Gastroesophageal sphincter (tissue), 4 donors: ENCODE results near the gene BAHCC1. TPM values are rescaled to one million over a fixed set of nuclear protein-coding genes. Genes with fewer than 3 reads are reported as not detected.
A peak's percentile ranks its signal among the peaks of the same experiment; 100 is the strongest.

Source experiments
- ATAC-seq: fragments of 150-250 bp; one replicate; pipeline ENCODE4 v1.9.1; 2016; ENCODE audit warnings: mild to moderate bottlenecking, moderate library complexity
- H3K27ac ChIP-seq, 4 donors: fragments of 200-600 bp; sonication (generic) in 3 of 4; 1 replicate in 3 of 4; 2 replicates in 1 of 4; pipeline ENCODE4 v1.5.1; 2016 to 2019
- H3K27me3 ChIP-seq: fragments of 200-600 bp; sonication (generic); one replicate; pipeline ENCODE4 v1.5.1; 2019
- H3K36me3 ChIP-seq, 2 donors: fragments of 200-600 bp; sonication (generic); one replicate each; pipeline ENCODE4 v1.5.1; 2019; ENCODE audit warnings: control low read depth in 1 of 2
- H3K4me1 ChIP-seq, 3 donors: fragments of 200-600 bp; sonication (generic); 1 replicate in 2 of 3; 2 replicates in 1 of 3; pipeline ENCODE4 v1.5.1; 2016 to 2019; ENCODE audit warnings: control low read depth in 2 of 3
- H3K4me3 ChIP-seq, 2 donors: fragments of 200-600 bp; sonication (generic); one replicate each; pipeline ENCODE4 v1.5.1; 2019; ENCODE audit warnings: mild to moderate bottlenecking in 1 of 2, moderate library complexity in 1 of 2
- H3K9me3 ChIP-seq, 3 donors: fragments of 200-600 bp; sonication (generic); one replicate each; pipeline ENCODE4 v1.5.1; 2017 to 2019; ENCODE audit warnings: control low read depth in 2 of 3
- EP300 ChIP-seq: sonication (generic); formaldehyde crosslinking; IDR thresholded peaks from one replicate; pipeline ENCODE4 v1.6.1; 2017; ENCODE audit warnings: antibody characterized with exemption, mild to moderate bottlenecking
- POLR2A ChIP-seq, 2 donors: fragments of 450-650 bp; IDR thresholded peaks; one replicate each; pipeline ENCODE4 v1.6.1; 2017; ENCODE audit warnings: antibody characterized with exemption in 2 of 2, mild to moderate bottlenecking in 2 of 2, moderate library complexity in 1 of 2
- POLR2AphosphoS5 ChIP-seq: sonication (generic); formaldehyde crosslinking; IDR thresholded peaks from one replicate; pipeline ENCODE4 v1.6.1; 2017; ENCODE audit warnings: antibody characterized with exemption
- WGBS, 2 donors: methylation state at CpG; one replicate each; pipeline ENCODE4 v1.1.5; 2018; ENCODE audit warnings: low coverage in 1 of 2; 5-methylcytosine and 5-hydroxymethylcytosine counted together
- total RNA-seq, 4 donors: library from RNA; depleted of rRNA; stranded (reverse); fragments of >200 nt; gene quantifications; one replicate each; pipeline ENCODE4 v1.1.0, GENCODE V29; 2016
- TF ChIP-seq, protein P1 (sequence below), 4 experiments: fragments of 200-600 bp in 2 of 4; fragments of 450-650 bp in 2 of 4; sonication (generic) in 1 of 4; IDR thresholded peaks; one replicate each; pipeline ENCODE4 v1.5.1; 2017 to 2019; ENCODE audit warnings: antibody characterized with exemption in 4 of 4, mild to moderate bottlenecking in 2 of 4, moderate library complexity in 2 of 4

Gene BAHCC1
- total RNA-seq, 4 donors from 2014 or later = 17.5 to 34.3 (median 19.5) TPM

DNA sequence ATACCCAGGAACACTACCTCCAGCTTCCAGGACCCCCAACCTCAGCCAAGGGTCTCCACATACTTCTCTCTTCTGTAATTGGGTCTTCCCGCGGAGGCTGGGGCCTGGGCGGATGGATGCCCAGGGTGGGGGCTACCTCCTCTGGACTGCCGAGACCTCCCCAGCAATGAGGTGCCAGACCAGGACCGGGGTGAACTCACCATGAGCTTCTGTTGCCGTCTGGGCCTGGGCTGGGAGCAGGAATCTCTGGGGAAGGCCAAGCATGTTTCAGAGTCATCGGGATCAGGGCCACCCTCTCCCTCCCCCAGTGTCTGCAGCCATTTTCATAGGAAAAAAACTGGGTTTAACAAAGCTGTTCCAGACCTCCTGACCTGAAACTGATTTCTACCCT, 10.3 kb upstream of the BAHCC1 start:
- Histone ChIP-seq H3K4me1 (peaks cover 0 to 46% (median 26%) of the 10 kb centered on the region in 3 donors), H3K4me3 (no peak overlapping the region), H3K36me3 (no peaks in the 10 kb centered on the region), H3K27me3 (no peaks in the 10 kb centered on the region), H3K9me3 (no peaks in the 10 kb centered on the region), H3K27ac (peak overlapping the region in 3 of 4 donors; percentile 97 to 100 (median 99))
- no peak for ATAC-seq
- WGBS, 2 donors = 80 to 90% methylated on average over 1 to 2 of the region's 7 CpGs
- TF ChIP-seq EP300 (no peak), POLR2AphosphoS5 (no peak), POLR2A (IDR thresholded peaks at IDR 0.05) (no peak)
- TF ChIP-seq, protein P1, sequence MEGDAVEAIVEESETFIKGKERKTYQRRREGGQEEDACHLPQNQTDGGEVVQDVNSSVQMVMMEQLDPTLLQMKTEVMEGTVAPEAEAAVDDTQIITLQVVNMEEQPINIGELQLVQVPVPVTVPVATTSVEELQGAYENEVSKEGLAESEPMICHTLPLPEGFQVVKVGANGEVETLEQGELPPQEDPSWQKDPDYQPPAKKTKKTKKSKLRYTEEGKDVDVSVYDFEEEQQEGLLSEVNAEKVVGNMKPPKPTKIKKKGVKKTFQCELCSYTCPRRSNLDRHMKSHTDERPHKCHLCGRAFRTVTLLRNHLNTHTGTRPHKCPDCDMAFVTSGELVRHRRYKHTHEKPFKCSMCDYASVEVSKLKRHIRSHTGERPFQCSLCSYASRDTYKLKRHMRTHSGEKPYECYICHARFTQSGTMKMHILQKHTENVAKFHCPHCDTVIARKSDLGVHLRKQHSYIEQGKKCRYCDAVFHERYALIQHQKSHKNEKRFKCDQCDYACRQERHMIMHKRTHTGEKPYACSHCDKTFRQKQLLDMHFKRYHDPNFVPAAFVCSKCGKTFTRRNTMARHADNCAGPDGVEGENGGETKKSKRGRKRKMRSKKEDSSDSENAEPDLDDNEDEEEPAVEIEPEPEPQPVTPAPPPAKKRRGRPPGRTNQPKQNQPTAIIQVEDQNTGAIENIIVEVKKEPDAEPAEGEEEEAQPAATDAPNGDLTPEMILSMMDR (IDR thresholded peaks at IDR 0.05) = no peak

DNA sequence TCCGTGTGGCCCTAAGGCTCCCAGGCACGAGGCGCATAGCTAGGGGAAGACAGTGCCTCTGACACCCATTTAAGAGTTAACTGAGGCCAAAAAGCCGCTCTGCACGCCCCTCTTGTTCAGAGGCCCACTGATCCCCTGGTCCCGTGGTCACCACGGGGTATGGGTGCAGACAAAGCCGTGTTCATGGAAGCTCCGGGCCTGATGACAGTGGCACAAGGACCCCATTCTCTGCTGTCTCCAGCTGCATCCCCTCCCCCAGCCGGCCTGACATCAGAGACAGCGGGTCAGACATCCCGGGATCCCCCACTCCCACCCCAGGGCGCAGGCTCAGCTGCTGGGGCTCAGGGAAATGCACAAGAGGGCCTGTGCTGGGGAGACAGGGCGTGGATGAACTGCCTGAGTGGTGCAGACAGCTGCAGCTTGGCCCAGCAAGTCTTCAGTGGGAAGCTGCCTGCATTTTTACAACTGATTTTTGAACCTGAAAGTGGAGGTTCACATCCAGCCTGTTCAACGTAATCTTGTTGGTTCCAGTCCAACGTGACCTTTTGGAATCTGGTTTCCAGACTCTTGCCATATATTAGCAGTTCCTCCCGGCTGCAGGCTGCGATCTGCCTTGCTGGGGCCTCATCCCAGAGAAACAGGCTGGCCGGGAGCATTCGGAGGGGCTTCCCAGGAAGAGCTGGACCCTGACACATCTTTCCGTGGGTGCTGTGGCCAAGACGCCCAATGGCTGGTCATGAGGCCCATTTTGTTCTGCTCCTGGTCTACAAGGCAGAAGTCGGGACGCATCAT, 9.7 kb upstream of the BAHCC1 start:
- TF ChIP-seq POLR2A (IDR thresholded peaks at IDR 0.05) (no peak), EP300 (no peak), POLR2AphosphoS5 (no peak)
- TF ChIP-seq, protein P1 (IDR thresholded peaks at IDR 0.05) = no peak
- ATAC-seq = no peak
- peak overlapping the region in 1 of 2 donors; percentile 90 for H3K4me3 ChIP-seq
- H3K27ac ChIP-seq = peak overlapping the region in 3 of 4 donors; percentile 97 to 100 (median 99)
- 46 to 94% methylated on average over 3 of the region's 24 CpGs for WGBS, 2 donors
- no peaks in the 10 kb centered on the region for H3K27me3 ChIP-seq
- peaks cover 0 to 52% (median 26%) of the 10 kb centered on the region in 3 donors for H3K4me1 ChIP-seq
- H3K9me3 ChIP-seq = no peaks in the 10 kb centered on the region
- H3K36me3 ChIP-seq = no peaks in the 10 kb centered on the region

DNA sequence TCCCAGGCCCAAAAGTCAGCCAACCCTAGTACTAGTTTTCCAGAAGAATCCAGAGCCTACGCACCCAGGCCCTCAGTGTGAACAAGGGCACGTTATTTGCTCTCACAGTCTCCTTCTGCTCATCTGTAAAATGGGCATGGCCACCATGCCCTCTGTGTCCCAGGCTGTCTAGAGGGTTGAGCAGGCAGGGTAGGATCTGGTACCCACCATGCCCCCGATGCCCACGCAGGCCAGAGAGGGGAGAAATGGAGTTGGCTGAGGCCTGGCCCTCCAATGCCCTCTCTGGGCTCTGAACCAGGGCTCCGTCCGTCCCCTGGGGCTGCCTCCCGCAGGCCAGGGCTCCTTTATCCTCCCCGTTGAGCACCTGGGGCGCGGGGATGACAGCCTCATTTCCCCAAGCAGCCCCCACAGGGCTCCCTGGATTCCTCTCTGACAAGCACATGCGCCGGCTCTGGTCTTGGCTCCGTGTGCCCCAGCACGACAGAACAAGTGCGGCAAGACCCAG, 9.1 kb upstream of the BAHCC1 start:
- Histone ChIP-seq H3K36me3 (no peaks in the 10 kb centered on the region), H3K27me3 (no peaks in the 10 kb centered on the region), H3K27ac (peak overlapping the region; percentile 74 to 100 (median 98)), H3K9me3 (no peaks in the 10 kb centered on the region), H3K4me1 (peaks cover under 1 to 59% (median 30%) of the 10 kb centered on the region in 3 donors), H3K4me3 (peak overlapping the region; percentile 45 to 90)
- TF ChIP-seq POLR2AphosphoS5 = no peak
- TF ChIP-seq POLR2A (IDR thresholded peaks at IDR 0.05) = no peak
- TF ChIP-seq, protein P1 (IDR thresholded peaks at IDR 0.05) = no peak
- TF ChIP-seq EP300 = no peak
- WGBS, 2 donors = no CpG with 5 or more reads among the region's 15 CpGs
- ATAC-seq = no peak

DNA sequence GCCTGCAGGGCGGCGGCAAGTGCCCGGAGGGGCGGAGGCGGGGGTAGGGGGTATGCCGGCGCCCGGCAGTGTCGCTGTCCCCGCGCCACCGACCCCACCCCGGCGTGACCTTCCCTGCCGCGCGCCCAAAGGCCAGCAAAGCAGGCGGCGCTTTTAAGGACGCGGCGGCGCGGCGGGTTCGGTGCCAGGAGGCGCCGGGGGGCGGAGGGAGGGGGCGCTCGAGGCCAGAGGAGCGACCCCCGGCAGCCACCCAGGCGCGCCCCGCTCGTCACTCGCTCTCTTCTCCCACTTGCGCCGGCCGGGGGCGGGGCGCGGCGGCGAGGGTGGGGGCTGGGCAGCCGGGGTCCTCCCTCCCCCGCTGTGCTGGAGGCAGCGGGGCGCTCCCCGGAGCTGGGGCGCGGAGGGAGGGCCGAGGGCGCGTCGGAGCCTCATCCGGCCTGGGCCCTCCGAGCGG, 8.6 kb upstream of the BAHCC1 start:
- no peaks in the 10 kb centered on the region for H3K27me3 ChIP-seq
- ATAC-seq = peak; percentile 47
- peaks cover 2 to 64% (median 34%) of the 10 kb centered on the region in 3 donors for H3K4me1 ChIP-seq
- peak overlapping the region; percentile 45 to 90 for H3K4me3 ChIP-seq
- TF ChIP-seq EP300 (no peak), POLR2A (IDR thresholded peaks at IDR 0.05) (no peak), POLR2AphosphoS5 (no peak)
- TF ChIP-seq, protein P1 (IDR thresholded peaks at IDR 0.05) = peak in 1 of 4 experiments; percentile 23
- H3K27ac ChIP-seq = peak overlapping the region; percentile 74 to 100 (median 98)
- WGBS, 2 donors = no CpG with 5 or more reads among the region's 60 CpGs
- no peaks in the 10 kb centered on the region for H3K9me3 ChIP-seq
- no peaks in the 10 kb centered on the region for H3K36me3 ChIP-seq
